ENCODE results near the gene ANXA11. TPM values are rescaled to one million over a fixed set of nuclear protein-coding genes. Genes with fewer than 3 reads are reported as not detected.
"Not testable (repeated sequence)": the region's sequence is repeated elsewhere in the genome, so short reads cannot be mapped to it uniquely, and the experiment has no call there.

Gene ANXA11
- total RNA-seq, 2 experiments from 2014 or later: 280 to 326 TPM

DNA sequence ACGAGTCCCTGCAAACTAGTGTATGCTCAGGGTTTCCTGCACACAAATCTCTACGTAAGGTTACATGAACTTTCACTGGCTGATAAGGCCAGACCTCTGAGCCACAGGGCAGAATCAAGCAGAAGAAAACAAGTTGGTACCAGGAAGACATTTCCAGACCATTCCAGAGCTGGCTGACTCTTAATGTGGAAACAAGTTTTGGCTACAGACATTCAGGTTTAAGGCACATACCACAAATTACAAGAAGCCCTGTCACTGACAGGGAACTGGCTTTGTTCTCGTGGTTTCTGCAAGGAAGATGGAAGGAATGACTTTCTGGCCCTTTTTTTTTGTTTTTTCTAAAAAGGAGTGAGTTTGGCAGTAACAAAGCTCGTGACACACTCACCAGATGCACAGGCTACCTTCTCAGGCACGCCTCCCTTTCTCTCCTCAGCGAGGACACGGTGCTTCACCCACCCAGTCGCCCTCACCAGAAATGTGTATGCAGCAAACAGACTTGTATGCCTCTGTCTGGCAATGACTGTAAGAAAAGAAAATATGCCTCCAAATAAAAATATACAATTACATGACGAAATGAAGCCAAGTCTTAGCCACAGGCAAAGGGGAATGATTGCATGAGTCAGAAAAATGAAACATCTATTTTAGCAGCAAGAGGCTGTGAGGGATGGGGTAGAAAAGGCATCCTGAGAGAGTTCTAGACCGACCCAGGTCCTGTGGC lies 50.2 kb downstream of the ANXA11 start:
- peaks cover 7% of the 10 kb centered on the region for H3K4me1 Mint-ChIP-seq
- POLR2A ChIA-PET: no interaction called here
- CTCF ChIA-PET: interaction anchor here (0.7 to 1.0 kb wide), 2 partner anchors 11 to 1018 kb away, joined by 3 to 4 read pairs; no protein-coding TSS in a partner anchor
- no peak for DNase-seq
- peaks cover 82% of the 10 kb centered on the region for H3K36me3 Mint-ChIP-seq (ENCODE audit: low read depth)
- H3K27me3 Mint-ChIP-seq: no peaks in the 10 kb centered on the region
- H3K4me3 Mint-ChIP-seq: no peak overlapping the region
- no peak overlapping the region for H3K27ac Mint-ChIP-seq
- H3K9me3 Mint-ChIP-seq: no peaks in the 10 kb centered on the region

DNA sequence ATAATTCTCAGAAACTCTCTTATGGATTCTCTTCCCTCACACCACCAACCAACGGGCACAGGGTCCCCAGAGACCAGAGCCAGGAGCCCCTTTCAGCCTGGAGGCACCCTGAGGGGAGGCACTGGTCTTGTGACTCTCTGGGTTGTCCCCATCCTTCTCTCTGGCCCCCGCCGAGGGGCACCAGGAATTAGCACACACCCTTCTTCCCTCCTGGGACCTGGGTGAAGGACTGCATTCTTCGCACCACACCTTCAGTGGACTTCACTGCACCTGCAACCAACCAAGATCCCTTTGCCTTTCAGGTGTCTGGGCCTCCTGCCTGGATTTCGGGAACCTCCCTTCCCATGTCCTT lies 50.7 kb downstream of the ANXA11 start:
- DNase-seq: no peak
- Mint-ChIP-seq H3K9me3 (no peaks in the 10 kb centered on the region), H3K36me3 (ENCODE audit: low read depth) (peaks cover 86% of the 10 kb centered on the region), H3K4me1 (peaks cover 7% of the 10 kb centered on the region), H3K27ac (no peak overlapping the region), H3K27me3 (no peaks in the 10 kb centered on the region), H3K4me3 (no peak overlapping the region)
- CTCF ChIA-PET: interaction anchor here (0.7 kb wide), 1 partner anchor 1017 kb away, joined by 4 read pairs; no protein-coding TSS in a partner anchor
- POLR2A ChIA-PET: no interaction called here

DNA sequence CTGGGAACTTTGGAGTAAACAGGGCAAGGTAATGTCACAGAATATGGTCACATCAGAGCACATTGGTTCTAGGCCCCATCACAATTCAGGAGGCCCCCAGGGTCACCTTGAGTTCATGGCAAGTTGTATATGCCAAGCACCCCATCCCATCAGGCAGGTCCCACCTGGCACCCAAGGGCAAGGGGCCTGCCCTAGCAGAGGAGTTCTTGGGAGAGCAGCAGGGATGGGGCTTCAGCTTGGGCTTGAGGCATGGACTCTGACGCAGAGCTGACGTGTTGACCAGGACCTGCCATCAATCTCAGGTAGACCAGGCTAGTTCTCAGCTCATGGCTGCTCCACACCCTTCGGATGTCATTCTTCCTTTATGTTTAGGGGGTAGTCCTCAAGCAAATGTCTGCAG lies 51.9 kb downstream of the ANXA11 start:
- no peaks in the 10 kb centered on the region for H3K9me3 Mint-ChIP-seq
- peaks cover 7% of the 10 kb centered on the region for H3K4me1 Mint-ChIP-seq
- H3K27me3 Mint-ChIP-seq: no peaks in the 10 kb centered on the region
- ChIA-PET POLR2A (no interaction called here), CTCF (interaction anchor here (0.8 to 2.1 kb wide), 2 partner anchors 10 to 46 kb away, joined by 3 to 11 read pairs; no protein-coding TSS in a partner anchor)
- peaks cover 86% of the 10 kb centered on the region for H3K36me3 Mint-ChIP-seq (ENCODE audit: low read depth)
- no peak for DNase-seq
- no peak overlapping the region for H3K27ac Mint-ChIP-seq
- H3K4me3 Mint-ChIP-seq: no peak overlapping the region

DNA sequence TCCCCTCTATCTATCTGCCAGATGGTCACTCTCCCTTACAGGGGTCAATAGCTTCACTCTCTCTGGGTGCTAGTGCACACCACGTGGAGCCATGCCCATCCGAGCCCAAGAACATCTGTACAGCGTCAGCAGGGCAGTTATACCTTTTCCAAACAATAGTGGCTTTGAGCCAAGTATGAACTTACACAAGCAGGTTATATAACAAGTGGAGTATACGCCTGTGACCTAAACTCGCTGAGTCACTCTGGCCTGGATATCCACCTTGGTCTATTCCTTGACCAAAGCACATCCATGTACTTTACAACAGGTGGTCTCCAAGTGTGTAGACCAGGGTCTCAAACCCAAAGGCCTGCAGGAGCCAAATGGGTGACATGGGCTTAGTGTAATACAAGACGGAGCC lies 52.5 kb downstream of the ANXA11 start:
- Mint-ChIP-seq H3K4me1 (peaks cover 7% of the 10 kb centered on the region), H3K4me3 (no peak overlapping the region), H3K27me3 (no peaks in the 10 kb centered on the region), H3K9me3 (no peaks in the 10 kb centered on the region), H3K27ac (no peak overlapping the region), H3K36me3 (ENCODE audit: low read depth) (peaks cover 82% of the 10 kb centered on the region)
- ChIA-PET POLR2A (no interaction called here), CTCF (interaction anchor here (1.7 to 2.1 kb wide), 2 partner anchors 9 to 23 kb away, joined by 5 to 11 read pairs; no protein-coding TSS in a partner anchor)
- no peak for DNase-seq

DNA sequence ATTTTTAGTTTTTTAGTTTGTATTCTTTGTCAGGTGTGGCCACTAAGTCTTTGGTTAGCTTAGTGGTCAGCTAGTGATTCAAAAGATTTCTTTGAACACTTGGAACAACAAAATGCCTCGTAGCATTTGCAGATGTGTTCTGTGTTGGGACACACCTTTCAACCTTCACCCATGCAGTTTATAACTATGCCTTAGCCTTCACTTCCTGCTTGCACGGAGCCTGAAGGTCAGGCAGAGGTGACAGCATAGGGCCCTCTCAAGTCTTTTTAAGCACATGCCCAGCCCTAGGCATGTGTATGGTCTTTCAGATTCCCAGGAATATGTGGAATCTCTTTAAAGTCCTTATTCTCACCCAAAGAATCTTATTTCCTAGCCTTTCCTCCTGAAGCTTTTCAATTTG lies 55.2 kb downstream of the ANXA11 start:
- no peak overlapping the region for H3K4me3 Mint-ChIP-seq
- H3K4me1 Mint-ChIP-seq: peaks cover 13% of the 10 kb centered on the region
- H3K9me3 Mint-ChIP-seq: no peaks in the 10 kb centered on the region
- ChIA-PET POLR2A (no interaction called here), CTCF (interaction anchor here (1.1 to 2.1 kb wide), 4 partner anchors 11 to 72 kb away, joined by 3 to 7 read pairs (median 4); no protein-coding TSS in a partner anchor)
- no peak for DNase-seq
- H3K27ac Mint-ChIP-seq: no peak overlapping the region
- H3K36me3 Mint-ChIP-seq (ENCODE audit: low read depth): peaks cover 57% of the 10 kb centered on the region
- H3K27me3 Mint-ChIP-seq: no peaks in the 10 kb centered on the region

DNA sequence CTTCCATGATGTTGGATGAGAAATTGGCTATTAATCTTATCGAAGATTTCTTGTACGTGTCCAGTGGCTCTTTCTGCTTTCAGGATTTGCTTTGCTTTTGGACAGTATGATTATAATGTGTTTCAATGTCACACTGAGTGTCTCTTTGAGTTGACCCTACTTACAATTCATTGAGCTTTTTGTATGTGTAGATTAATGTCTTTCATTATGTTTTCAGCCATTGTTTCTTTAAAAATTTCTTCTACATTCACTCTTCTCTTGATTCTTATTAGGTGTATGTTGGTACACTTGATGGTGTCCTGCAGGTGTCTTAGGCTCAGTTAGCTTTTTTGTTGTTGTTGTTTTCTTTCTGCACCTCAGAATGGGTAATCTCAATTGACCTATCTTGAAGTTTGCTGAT lies 56.2 kb downstream of the ANXA11 start:
- POLR2A ChIA-PET: no interaction called here
- CTCF ChIA-PET: interaction anchor here (0.6 to 2.1 kb wide), 4 partner anchors 28 to 863 kb away, joined by 3 to 7 read pairs (median 4); no protein-coding TSS in a partner anchor
- H3K4me1 Mint-ChIP-seq: peaks cover 22% of the 10 kb centered on the region
- H3K27me3 Mint-ChIP-seq: no peaks in the 10 kb centered on the region
- H3K27ac Mint-ChIP-seq: no peak overlapping the region
- no peak for DNase-seq
- peaks cover 47% of the 10 kb centered on the region for H3K36me3 Mint-ChIP-seq (ENCODE audit: low read depth)
- H3K4me3 Mint-ChIP-seq: no peak overlapping the region
- no peaks in the 10 kb centered on the region for H3K9me3 Mint-ChIP-seq

DNA sequence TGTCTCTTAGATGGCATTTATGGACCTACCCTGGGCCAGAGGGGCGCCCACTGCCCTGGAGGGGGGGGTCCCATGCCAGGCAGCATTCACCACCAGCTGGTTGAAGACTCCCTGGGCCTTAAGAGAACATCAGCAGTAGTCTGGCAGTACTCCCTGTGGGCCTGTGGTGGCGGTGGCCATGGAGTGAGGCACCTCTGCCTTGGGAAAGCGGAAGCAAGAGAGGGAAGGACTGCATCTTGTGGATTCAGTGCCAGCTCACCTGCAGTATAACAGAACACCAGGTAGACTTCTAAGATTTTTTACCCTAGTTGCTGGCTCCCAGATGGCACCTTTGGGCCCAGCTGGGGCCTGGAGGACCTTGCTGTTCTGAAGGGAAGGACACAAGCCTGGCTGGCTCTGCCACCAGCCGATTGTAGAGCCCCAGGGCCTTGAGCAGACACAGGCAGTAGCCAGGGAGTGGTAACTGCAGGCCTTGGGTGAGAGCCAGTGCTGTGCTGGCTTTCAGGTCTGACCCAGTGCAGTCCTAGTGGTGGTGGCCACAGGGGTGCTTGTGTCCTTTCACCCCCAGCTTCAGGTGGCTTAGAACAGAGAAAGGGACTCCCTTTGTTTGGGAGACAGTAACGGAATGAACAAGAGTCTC lies 57.1 kb downstream of the ANXA11 start:
- no peaks in the 10 kb centered on the region for H3K27me3 Mint-ChIP-seq
- H3K36me3 Mint-ChIP-seq (ENCODE audit: low read depth): peaks cover 41% of the 10 kb centered on the region
- CTCF ChIA-PET: interaction anchor here (0.6 to 1.0 kb wide), 2 partner anchors 74 to 863 kb away, joined by 3 read pairs; no protein-coding TSS in a partner anchor
- DNase-seq: no peak
- peaks cover 28% of the 10 kb centered on the region for H3K4me1 Mint-ChIP-seq
- H3K9me3 Mint-ChIP-seq: no peaks in the 10 kb centered on the region
- H3K27ac Mint-ChIP-seq: no peak overlapping the region
- H3K4me3 Mint-ChIP-seq: no peak overlapping the region
- POLR2A ChIA-PET: no interaction called here

DNA sequence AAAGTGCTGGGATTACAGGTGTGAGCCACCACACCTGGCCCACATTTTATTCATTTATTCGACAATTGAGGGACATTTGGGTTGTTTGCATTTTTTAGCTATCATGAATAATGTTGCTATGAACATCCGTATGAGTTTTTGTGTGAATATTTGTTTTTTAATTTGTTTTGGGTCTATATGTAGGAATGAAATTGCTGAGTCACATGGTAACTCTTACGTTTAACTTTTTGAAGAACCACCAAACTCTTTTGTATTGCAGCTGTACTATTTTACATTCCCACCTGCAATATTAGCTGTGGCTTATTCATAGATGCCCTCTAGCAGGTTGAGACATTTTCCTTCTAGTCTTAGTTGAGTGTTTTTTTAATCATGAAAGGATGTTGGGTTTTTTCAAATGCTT lies 58.4 kb downstream of the ANXA11 start:
- POLR2A ChIA-PET: no interaction called here
- H3K36me3 Mint-ChIP-seq (ENCODE audit: low read depth): peaks cover 29% of the 10 kb centered on the region
- CTCF ChIA-PET: interaction anchor here (0.6 kb wide), 1 partner anchor 253 kb away, joined by 3 read pairs; no protein-coding TSS in a partner anchor
- H3K9me3 Mint-ChIP-seq: no peaks in the 10 kb centered on the region
- no peaks in the 10 kb centered on the region for H3K27me3 Mint-ChIP-seq
- no peak overlapping the region for H3K27ac Mint-ChIP-seq
- H3K4me3 Mint-ChIP-seq: no peak overlapping the region
- H3K4me1 Mint-ChIP-seq: peaks cover 28% of the 10 kb centered on the region
- no peak for DNase-seq

DNA sequence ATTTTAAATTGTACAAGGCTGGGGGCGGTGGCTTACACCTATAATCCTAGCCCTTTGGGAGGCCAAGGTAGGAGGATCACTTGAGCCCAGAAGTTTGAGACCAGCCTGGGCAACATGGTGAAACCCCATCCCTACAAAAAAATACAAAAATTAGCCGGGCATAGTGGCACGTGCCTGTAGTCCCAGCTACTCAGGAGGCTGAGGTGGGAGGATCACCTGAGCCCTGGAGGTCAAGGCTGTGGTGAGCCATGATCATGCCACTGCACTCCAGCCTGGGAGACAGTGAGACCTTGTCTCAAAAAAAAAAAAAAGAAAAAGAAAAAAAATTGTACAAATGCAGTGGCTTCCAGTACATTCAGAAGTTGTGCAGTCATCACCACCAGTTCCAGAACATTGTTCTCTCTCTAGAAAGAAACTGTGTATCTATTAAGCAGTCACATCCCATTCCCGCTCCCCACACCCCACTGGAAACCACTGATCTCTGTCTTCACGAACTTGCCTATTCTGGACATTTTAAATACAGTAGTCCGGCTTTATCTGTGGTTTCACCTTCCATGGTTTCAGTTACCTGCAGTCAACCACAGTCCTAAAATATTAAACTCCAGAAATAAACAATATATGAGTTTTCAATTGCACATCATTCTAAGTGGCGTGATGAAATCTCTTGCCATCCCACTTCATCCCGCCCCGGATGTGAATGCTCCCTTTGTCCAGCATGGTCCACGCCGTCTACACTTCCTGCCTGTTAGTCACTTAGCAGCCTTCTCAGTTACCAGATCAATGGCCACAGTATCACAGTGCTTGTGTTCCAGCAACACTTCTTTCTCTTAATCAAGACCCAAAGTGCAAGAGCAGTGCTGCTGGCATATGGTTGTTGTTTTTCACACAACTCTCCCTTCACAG lies 59.7 kb downstream of the ANXA11 start:
- H3K9me3 Mint-ChIP-seq, H3K4me3 Mint-ChIP-seq, DNase-seq, POLR2A ChIA-PET, H3K27ac Mint-ChIP-seq, H3K27me3 Mint-ChIP-seq: not testable (repeated sequence)
- H3K36me3 Mint-ChIP-seq (ENCODE audit: low read depth): peaks cover 20% of the 10 kb centered on the region
- CTCF ChIA-PET: interaction anchor here (0.8 to 4.1 kb wide), 4 partner anchors 12 to 76 kb away, joined by 3 to 47 read pairs (median 13); no protein-coding TSS in a partner anchor
- peaks cover 26% of the 10 kb centered on the region for H3K4me1 Mint-ChIP-seq

DNA sequence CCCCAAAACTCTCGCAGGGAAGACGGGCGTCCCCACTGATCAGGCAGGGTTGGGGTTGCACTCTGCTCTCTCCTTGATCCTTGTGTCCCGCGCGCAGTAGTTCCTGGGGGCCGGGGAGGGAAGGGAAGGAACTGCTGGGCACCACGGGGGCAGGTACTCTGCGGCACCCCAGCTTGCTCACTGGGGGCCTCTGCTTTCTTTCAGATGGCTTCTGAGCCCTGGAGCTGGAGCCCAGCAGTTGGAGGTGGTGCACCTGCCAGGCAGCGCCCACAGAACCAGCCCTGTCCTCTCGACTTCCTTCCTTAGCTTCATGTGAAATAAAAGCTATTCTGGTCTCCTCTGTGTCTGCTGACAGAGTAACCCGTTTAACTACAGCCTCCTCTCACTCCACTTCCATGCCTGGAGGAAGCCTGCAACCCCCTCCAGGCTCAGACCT lies 60.6 kb downstream of the ANXA11 start:
- Mint-ChIP-seq H3K36me3 (ENCODE audit: low read depth) (peaks cover 12% of the 10 kb centered on the region), H3K4me3 (peak overlapping the region; percentile 69), H3K27me3 (peaks cover 3% of the 10 kb centered on the region), H3K4me1 (peaks cover 21% of the 10 kb centered on the region), H3K27ac (peak overlapping the region; percentile 70), H3K9me3 (no peaks in the 10 kb centered on the region)
- POLR2A ChIA-PET: no interaction called here
- CTCF ChIA-PET: interaction anchor here (0.8 to 4.1 kb wide), 11 partner anchors 9 to 116 kb away, joined by 3 to 47 read pairs (median 5); no protein-coding TSS in a partner anchor
- DNase-seq: peak; percentile 42

DNA sequence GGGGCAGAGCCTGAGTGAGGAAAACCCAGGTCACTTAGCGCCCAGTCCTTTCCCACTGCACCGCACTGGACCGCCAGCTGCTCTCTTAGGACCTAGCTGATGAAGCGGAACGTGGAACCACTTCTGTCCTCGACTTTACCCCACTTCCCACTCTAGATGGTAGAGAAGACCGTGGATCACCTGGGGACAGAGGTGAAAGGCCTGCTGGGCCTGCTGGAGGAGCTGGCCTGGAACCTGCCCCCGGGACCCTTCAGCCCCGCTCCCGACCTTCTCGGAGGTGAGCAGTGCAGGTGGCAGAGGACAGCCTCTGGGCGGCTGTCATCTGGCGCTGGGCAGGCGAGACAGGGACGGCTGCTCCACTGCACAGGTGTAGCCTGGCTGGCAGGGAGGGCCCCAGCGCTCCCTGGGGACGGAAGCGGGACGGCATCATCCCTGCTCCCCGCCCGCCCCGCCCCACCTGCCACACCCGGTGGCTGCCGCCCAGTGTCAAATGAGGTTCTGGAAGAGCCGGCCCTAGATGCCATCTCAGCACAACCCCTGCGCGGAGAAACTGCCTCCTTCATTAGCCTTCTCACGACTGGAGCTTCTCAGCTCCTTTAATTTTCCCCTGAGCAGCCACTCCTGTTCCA lies 61.2 kb downstream of the ANXA11 start:
- CTCF ChIA-PET: interaction anchor here (0.6 to 4.1 kb wide), 27 partner anchors 9 to 125 kb away, joined by 3 to 47 read pairs (median 4); no protein-coding TSS in a partner anchor
- peaks cover 21% of the 10 kb centered on the region for H3K4me1 Mint-ChIP-seq
- H3K27ac Mint-ChIP-seq: peak overlapping the region; percentile 70

More for the DNA sequence above, 61.2 kb downstream of the ANXA11 start:
- Mint-ChIP-seq H3K9me3 (no peaks in the 10 kb centered on the region), H3K36me3 (ENCODE audit: low read depth) (peaks cover 7% of the 10 kb centered on the region), H3K4me3 (peak overlapping the region; percentile 69), H3K27me3 (peaks cover 6% of the 10 kb centered on the region)
- peak; percentile 22 for DNase-seq
- POLR2A ChIA-PET: interaction anchor here (0.6 kb wide), 1 partner anchor 79 kb away, joined by 3 read pairs; no protein-coding TSS in a partner anchor
